SU-DHL-6 (cell line): ENCODE results near the gene RNF4.

ENCODE experiments used
- CTCF ChIP-seq: fragments of 200-600 bp; sonication (generic); IDR thresholded peaks from one replicate; pipeline ENCODE4 v1.5.1; 2017; ENCODE audit warnings: antibody characterized with exemption, mild to moderate bottlenecking, low read length, moderate library complexity; ENCODE audit not compliant: insufficient read depth, poor library complexity, severe bottlenecking
- EZH2phosphoT487 ChIP-seq: fragments of 200-600 bp; sonication (generic), shearing (Covaris generic); conservative IDR thresholded peaks from 2 replicates; pipeline ENCODE4 v1.6.1; 2018; ENCODE audit warnings: mild to moderate bottlenecking, antibody characterized with exemption, low read length, moderate library complexity, mixed read lengths

GRCh38 chr4:2534904-2535375 is 66.0 kb downstream of the RNF4 start:
- no peak for TF ChIP-seq CTCF
- TF ChIP-seq EZH2phosphoT487: no peak
